Activated CD8-positive, alpha-beta memory T cell treated with anti-CD3 and anti-CD28 coated beads for 1 hour (primary cell): ENCODE results near the gene IGSF9B.
"Not testable (repeated sequence)": the region's sequence is repeated elsewhere in the genome, so short reads cannot be mapped to it uniquely, and the experiment has no call there.

ENCODE experiments used
- DNase-seq, 2 donors: peaks; one replicate each; pipeline ENCODE4 v3.0.0-alpha.2; 2020; ENCODE audit warnings: low read depth in 1 of 2; ENCODE audit errors: extremely low read depth in 1 of 2

Gene IGSF9B, protein sequence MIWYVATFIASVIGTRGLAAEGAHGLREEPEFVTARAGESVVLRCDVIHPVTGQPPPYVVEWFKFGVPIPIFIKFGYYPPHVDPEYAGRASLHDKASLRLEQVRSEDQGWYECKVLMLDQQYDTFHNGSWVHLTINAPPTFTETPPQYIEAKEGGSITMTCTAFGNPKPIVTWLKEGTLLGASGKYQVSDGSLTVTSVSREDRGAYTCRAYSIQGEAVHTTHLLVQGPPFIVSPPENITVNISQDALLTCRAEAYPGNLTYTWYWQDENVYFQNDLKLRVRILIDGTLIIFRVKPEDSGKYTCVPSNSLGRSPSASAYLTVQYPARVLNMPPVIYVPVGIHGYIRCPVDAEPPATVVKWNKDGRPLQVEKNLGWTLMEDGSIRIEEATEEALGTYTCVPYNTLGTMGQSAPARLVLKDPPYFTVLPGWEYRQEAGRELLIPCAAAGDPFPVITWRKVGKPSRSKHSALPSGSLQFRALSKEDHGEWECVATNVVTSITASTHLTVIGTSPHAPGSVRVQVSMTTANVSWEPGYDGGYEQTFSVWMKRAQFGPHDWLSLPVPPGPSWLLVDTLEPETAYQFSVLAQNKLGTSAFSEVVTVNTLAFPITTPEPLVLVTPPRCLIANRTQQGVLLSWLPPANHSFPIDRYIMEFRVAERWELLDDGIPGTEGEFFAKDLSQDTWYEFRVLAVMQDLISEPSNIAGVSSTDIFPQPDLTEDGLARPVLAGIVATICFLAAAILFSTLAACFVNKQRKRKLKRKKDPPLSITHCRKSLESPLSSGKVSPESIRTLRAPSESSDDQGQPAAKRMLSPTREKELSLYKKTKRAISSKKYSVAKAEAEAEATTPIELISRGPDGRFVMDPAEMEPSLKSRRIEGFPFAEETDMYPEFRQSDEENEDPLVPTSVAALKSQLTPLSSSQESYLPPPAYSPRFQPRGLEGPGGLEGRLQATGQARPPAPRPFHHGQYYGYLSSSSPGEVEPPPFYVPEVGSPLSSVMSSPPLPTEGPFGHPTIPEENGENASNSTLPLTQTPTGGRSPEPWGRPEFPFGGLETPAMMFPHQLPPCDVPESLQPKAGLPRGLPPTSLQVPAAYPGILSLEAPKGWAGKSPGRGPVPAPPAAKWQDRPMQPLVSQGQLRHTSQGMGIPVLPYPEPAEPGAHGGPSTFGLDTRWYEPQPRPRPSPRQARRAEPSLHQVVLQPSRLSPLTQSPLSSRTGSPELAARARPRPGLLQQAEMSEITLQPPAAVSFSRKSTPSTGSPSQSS (N-terminal part only)

DNA sequence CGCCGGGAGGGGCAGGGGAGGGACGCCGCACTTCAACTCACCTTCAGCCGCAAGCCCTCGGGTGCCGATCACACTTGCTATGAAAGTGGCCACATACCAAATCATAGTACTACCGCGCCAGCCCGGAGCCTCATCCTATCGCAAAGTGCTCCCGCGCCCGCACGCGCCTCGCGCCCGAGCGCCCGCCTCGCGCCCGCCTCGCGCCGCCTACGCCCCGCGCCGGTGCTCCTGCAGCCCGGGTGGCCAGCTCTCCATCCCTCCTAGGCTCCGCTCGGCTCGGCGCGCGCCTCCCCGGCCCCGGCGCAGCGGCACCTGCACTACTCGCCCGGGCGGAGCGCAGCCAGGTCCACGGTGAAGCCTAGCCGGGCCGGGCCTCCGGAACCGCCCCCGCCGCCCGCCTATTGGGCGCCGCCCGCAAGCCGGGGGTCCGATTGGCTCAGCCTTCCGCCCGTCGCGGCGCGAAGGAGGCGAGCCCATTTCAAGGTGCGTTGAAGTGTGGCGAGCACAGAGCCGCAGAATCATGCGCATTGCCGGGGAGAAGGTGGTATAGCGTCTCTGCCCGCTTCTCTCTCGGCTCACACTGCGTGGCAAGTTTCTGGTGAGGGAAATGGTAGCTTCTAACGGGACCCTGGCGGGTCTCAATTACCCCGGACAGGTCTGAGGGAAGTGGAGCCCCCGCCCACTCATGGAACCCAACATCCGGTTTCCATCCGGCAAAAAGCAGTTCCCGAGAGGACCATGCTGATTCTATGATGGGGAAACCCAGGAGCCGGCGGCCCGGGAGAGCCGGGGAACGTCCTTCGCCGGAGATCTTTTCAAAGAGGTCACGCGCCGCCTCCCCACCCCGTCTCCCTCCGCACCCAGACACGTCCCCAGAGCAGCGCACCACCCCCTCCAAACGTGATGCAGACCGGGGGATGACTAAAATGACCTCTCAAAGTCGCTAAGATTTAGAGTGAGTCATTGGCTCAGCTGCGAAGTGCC lies at the start of gene IGSF9B:
Gene IGSF9B (minus strand): TSS at position 319 of the 984 bp plus-strand sequence. CDS start 214 bp downstream, at position 105.
- peak; percentile 74 to 84 for DNase-seq

GRCh38 chr11:134004496-134005172 lies 47.9 kb upstream of the IGSF9B start:
- no peak for DNase-seq

- DNase-seq, result no peak
These were observed 47.2 kb upstream of the IGSF9B start for GRCh38 chr11:134003792-134004495.

DNA sequence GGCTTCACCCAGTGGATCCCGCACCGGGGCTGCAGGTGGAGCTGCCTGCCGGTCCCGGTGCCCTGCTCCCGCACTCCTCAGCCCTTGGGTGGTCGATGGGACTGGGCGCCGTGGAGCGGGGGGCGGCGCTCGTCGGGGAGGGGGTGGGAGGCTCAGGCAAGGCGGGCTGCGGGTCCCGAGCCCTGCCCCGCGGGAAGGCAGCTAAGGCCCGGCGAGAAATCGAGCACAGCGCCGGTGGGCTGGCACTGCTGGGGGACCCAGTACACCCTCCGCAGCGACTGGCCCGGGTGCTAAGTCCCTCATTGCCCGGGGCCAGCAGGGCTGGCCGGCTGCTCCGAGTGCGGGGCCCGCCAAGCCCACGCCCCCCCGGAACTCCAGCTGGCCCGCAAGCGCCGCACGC lies 46.1 kb upstream of the IGSF9B start:
- not testable (repeated sequence) for DNase-seq

DNA sequence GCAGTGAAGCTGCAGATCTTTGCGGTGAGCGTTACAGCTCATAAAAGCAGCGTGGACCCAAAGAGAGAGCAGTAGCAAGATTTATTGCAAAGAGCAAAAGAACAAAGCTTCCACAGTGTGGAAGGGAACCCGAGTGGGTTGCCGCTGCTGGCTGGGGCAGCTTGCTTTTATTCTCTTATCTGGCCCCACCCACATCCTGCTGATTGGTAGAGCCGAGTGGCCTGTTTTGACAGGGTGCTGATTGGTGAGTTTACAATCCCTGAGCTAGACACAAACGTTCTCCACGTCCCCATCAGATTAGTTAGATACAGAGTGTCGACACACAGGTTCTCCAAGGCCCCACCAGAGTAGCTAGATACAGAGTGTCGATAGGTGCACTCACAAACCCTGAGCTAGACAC lies 45.6 kb upstream of the IGSF9B start:
- DNase-seq, result not testable (repeated sequence)

- DNase-seq, result no peak
These were observed 44.8 kb upstream of the IGSF9B start for GRCh38 chr11:134001596-134001995.

- no peak for DNase-seq
These were observed 44.3 kb upstream of the IGSF9B start for GRCh38 chr11:134001088-134001487.

- DNase-seq, result no peak
These were observed 42.6 kb upstream of the IGSF9B start for GRCh38 chr11:133999355-133999754.

DNA sequence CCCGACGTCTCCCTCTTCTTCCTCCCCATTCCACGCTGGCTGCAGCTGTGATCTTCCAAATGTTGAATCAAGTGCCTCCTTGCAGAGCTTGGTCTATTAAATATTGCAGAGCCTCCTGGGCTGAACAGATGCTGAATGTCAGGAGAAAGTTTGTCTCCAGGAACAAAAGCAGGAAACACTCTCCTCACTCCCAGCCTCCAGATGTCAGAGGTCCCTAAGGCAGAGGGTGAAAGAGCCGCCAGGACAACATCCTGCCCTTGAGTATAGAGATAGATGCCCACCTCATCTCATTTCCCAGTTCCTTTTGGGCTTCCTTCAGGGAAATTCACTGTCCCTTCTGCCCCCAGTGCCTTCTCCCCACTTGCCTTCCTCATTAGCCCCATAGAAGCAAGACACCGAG lies 40.8 kb upstream of the IGSF9B start:
- DNase-seq, result no peak

- DNase-seq, result no peak
These were observed 39.9 kb upstream of the IGSF9B start for GRCh38 chr11:133996671-133997070.

GRCh38 chr11:133995066-133995465 lies 38.3 kb upstream of the IGSF9B start:
- no peak for DNase-seq

GRCh38 chr11:133993921-133994320 lies 37.2 kb upstream of the IGSF9B start:
- DNase-seq, result no peak

DNA sequence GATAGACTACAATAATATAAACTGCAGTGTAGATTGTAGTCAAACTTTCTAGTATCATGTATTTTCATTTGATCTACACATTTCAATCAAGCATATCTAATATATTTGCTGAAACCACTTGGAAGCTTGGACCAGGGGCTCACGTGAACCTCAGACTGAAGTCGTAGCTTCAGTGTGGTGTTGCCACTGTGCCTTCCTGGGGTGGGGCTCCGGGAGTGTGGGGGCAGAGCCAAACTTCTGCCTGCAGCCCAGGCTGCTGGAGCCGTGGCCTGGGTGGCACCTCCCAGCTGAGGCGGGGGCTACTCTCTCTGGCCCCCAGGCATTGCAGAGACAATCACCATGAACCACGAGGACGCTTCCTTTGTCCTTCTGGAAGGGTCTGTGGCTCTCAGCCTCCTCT lies 36.3 kb upstream of the IGSF9B start:
- no peak for DNase-seq

DNA sequence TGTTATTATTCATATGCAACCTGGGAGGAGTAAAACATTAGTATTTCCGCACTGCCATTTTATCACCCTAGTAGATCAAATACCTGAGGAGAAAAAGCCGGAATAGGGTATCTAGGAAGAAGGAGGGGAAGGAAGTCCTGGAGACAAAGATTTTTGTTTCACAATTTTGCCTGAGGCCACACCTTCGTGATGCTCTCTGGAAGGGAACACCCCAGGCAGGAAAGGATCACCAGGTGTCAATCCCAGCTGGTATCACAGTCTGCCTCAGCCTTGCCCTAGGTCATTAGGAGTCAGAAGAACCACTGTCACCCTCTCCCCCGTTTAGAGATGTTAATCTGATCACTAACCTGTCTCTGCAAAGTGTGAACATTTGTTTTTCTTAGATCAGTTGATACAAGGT lies 35.4 kb upstream of the IGSF9B start:
- DNase-seq, result no peak

DNA sequence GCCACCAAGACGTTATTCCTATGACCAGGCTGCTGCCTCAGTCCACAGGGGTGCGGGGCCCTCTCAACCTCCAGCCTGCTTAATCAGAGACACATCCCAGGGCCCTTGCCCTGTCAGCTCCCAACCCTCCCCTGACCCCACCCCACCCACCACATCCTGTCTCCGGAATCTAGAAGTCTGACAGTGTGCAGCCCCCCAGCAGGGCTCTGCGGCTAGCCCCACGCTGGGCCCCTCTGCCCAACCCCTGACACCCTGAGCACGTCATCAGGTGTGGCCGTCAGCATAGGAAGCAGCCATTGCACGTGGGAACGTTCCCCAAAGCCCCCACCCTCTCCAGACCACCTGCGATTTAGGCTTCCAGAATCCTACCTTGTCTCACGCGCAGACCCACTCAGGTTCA lies 34.3 kb upstream of the IGSF9B start:
- DNase-seq, result no peak

GRCh38 chr11:133990501-133990900 lies 33.7 kb upstream of the IGSF9B start:
- DNase-seq, result no peak

DNA sequence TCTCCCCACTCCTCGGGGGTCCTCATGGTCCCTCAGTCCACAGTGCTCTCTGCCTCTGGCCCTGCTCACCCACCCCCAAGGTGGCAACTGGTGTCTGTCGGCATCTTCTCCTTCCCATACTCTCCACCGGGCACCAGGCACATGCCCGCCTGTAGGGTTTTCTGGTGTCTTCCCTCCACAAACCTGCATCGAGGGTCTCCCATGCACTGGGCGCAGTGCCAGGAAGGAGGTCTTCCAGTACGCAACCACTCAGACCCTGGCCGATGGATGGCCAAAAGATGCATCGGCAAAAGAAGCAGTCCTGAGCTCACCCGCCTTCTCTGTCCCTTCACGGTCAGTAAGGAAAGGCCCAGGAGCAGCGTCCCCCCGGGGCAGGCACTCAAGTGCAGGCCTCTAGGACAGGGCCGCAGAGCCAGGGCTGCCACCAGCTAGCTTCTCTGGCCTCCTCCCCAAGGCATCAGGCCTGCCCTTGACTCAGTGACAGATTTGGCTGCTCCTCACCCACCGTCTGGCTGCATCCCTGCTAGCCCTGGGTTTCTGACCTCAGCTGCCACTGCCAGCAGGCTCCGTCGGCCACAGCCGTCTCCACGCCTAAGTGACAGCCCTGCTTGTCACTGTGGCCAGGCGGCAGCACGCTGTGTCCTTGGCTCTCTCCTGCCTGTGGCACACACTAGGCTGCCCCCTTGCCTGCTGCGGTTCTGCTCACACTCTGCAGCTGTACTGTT lies 32.1 kb upstream of the IGSF9B start:
- no peak for DNase-seq

DNA sequence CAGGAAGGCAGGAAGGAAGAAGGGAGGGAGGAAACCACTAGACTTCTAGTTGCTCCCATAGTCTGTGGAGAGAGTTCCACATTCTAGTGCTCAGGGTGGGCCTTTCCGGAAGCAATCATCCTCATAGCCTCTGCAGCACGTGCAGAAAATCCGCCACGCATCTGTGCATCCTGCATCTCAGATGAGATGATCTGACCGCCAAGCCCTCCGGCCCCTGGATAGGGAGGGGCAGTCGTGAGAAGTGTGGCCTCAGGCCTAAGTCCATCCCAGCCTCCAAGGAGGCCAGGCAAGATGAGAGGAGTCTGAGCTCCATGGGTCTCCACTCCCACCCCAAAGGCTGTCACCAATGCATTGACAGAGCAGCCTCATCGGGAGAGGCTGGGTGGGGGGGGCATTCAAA lies 30.4 kb upstream of the IGSF9B start:
- DNase-seq, result no peak
